OCI-LY3 (cell line): Measurements from ENCODE around the gene AASDH.

Experiments used
- CTCF ChIP-seq: fragments of 200-600, 300-600 bp; sonication (generic); IDR thresholded peaks from 2 replicates; pipeline ENCODE4 v1.5.1; 2014; ENCODE audit warnings: antibody characterized with exemption, low read length, low read depth
- EZH2phosphoT487 ChIP-seq: fragments of 200-600 bp; shearing (Covaris generic); IDR thresholded peaks from 2 replicates; pipeline ENCODE4 v1.6.1; 2018; ENCODE audit warnings: antibody characterized with exemption, mixed run types, low read depth

- TF ChIP-seq CTCF, result no peak
- no peak for TF ChIP-seq EZH2phosphoT487
These were observed 84.5 kb downstream of the AASDH start for GRCh38 chr4:56302760-56303159.
